Omental fat pad (tissue), 4 donors: Measurements from ENCODE around the gene DHX58. TPM values are rescaled to one million over a fixed set of nuclear protein-coding genes. Genes with fewer than 3 reads are reported as not detected.

Experiments used
- ATAC-seq: fragments of 150-250 bp; one replicate; pipeline ENCODE4 v1.9.1; 2016; ENCODE audit warnings: mild to moderate bottlenecking, moderate library complexity; ENCODE audit not compliant: low FRiP score
- DNase-seq: peaks from one replicate; pipeline ENCODE4 v3.0.0-alpha.2; 2019; ENCODE audit warnings: low spot score
- CTCF ChIP-seq, 3 donors: fragments of 450-650 bp; IDR thresholded peaks; one replicate each; pipeline ENCODE4 v1.5.1; 2016 to 2017; ENCODE audit warnings: antibody characterized with exemption in 3 of 3, mild to moderate bottlenecking in 3 of 3, moderate library complexity in 2 of 3
- total RNA-seq, 4 donors: library from RNA; depleted of rRNA; stranded (reverse); fragments of >200 nt; gene quantifications; one replicate each; pipeline ENCODE4 v1.1.0, GENCODE V29; 2016

Gene DHX58
- total RNA-seq, 4 donors from 2014 or later: 7.8 to 21.8 (median 10.2) TPM

GRCh38 chr17:42114118-42114517 lies 1.6 kb upstream of the DHX58 start:
- ATAC-seq (no peak), DNase-seq (no peak)
- TF ChIP-seq CTCF (IDR thresholded peaks at IDR 0.05): no peak

GRCh38 chr17:42113293-42114069 lies 967 bp upstream of the DHX58 start:
- DNase-seq (no peak), ATAC-seq (no peak)
- TF ChIP-seq CTCF (IDR thresholded peaks at IDR 0.05): no peak

- DNase-seq (no peak), ATAC-seq (peak; percentile 56)
- no peak for TF ChIP-seq CTCF (IDR thresholded peaks at IDR 0.05)
Observed at GRCh38 chr17:42111871-42112551, 503 bp downstream of the DHX58 start.

GRCh38 chr17:42111265-42111636 lies 1.3 kb downstream of the DHX58 start:
- ATAC-seq (no peak), DNase-seq (no peak)
- TF ChIP-seq CTCF (IDR thresholded peaks at IDR 0.05): no peak

GRCh38 chr17:42110301-42111264 lies 1.9 kb downstream of the DHX58 start:
- ATAC-seq (no peak), DNase-seq (no peak)
- TF ChIP-seq CTCF (IDR thresholded peaks at IDR 0.05): no peak

GRCh38 chr17:42109086-42109485 lies 3.4 kb downstream of the DHX58 start:
- no peak for TF ChIP-seq CTCF (IDR thresholded peaks at IDR 0.05)
- no peak for DNase-seq
- no peak for ATAC-seq
